Measurements from ENCODE around the gene SCAANT1. TPM values are rescaled to one million over a fixed set of nuclear protein-coding genes. Genes with fewer than 3 reads are reported as not detected.

Gene SCAANT1
- not detected for total RNA-seq
- polyA plus RNA-seq (2013, experiment 1 of 2): not detected
- polyA plus RNA-seq (2013, experiment 2 of 2): not detected
- long read RNA-seq, experiment 1: 0 reads
- long read RNA-seq, experiment 2: 0 reads
- long read RNA-seq, experiment 3: 0 reads
- long read RNA-seq, experiment 4: 0 reads

DNA sequence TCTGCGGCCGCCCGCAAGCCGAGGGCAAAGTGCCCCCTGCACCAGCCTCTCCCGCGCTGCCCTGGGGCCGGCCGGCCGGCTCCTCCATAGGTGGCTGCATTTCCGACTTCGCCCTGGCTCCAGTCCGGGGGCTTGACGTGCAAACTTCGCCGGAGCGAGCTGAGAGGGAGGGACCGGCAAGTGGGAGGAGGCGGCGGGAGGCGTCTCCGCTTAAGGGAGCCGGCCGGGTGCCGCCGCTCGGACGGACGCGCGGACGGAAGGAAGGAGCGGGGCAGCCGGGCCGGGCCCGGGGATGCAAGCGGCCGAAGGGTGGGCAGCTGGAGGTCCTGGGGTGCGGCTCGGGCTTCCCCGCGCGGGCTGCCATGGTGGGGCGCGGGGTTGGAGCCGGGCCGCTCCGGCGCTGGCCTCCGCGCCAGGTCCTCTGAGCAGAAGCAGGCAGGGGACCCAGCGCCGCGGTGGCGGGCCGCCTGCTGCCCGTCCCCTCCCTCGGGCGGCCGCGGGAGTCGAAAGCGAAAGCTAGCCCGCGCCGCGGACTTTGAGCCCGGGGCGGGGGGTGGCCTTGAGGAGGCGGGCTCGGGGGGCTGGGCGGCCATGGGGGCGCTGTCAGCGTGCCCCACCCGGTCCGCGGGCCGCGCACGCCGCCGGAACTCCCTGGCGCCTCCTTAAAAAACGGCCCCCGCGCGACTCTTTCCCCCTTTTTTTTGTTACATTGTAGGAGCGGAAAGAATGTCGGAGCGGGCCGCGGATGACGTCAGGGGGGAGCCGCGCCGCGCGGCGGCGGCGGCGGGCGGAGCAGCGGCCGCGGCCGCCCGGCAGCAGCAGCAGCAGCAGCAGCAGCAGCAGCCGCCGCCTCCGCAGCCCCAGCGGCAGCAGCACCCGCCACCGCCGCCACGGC, at the start of gene SCAANT1:
SCAANT1 (minus strand) TSS at position 511 of the 895 bp plus-strand sequence.
- Mint-ChIP-seq H3K9me3 (no peaks in the 10 kb centered on the region), H3K4me1 (peaks cover 16% of the 10 kb centered on the region), H3K4me3 (peak within 1 kb of the TSS; percentile 74), H3K27me3 (ENCODE audit: insufficient read depth) (peaks cover 5% of the 10 kb centered on the region), H3K27ac (peak within 1 kb of the TSS; percentile 91), H3K36me3 (ENCODE audit: low read depth) (peaks cover 34% of the 10 kb centered on the region)
- H3K36me3 ChIP-seq (ENCODE audit: control insufficient read depth, insufficient read depth, low read length): peaks cover 35% of the 10 kb centered on the region
- DNase-seq: peak; percentile 93
- TF ChIP-seq, protein P1, sequence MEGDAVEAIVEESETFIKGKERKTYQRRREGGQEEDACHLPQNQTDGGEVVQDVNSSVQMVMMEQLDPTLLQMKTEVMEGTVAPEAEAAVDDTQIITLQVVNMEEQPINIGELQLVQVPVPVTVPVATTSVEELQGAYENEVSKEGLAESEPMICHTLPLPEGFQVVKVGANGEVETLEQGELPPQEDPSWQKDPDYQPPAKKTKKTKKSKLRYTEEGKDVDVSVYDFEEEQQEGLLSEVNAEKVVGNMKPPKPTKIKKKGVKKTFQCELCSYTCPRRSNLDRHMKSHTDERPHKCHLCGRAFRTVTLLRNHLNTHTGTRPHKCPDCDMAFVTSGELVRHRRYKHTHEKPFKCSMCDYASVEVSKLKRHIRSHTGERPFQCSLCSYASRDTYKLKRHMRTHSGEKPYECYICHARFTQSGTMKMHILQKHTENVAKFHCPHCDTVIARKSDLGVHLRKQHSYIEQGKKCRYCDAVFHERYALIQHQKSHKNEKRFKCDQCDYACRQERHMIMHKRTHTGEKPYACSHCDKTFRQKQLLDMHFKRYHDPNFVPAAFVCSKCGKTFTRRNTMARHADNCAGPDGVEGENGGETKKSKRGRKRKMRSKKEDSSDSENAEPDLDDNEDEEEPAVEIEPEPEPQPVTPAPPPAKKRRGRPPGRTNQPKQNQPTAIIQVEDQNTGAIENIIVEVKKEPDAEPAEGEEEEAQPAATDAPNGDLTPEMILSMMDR (conservative IDR thresholded peaks at IDR 0.05): peak; percentile 11
- H3K4me1 ChIP-seq (ENCODE audit: control insufficient read depth, insufficient read depth, low read length): peaks cover 8% of the 10 kb centered on the region
- no peaks in the 10 kb centered on the region for H3K9me3 ChIP-seq (ENCODE audit: control insufficient read depth, low read length)
- peak within 1 kb of the TSS; percentile 89 for H3K4me3 ChIP-seq (ENCODE audit: low read length)
- H3K9ac ChIP-seq (ENCODE audit: extremely low read depth, low read length, poor library complexity, severe bottlenecking): peak within 1 kb of the TSS; percentile 74
- WGBS, 2 experiments (ENCODE audit: insufficient coverage in 1 of 2, insufficient read length in 1 of 2): 0% methylated on average over 22 to 115 of the region's 115 CpGs
- H3K27me3 ChIP-seq (ENCODE audit: control insufficient read depth, insufficient read depth, low read length, poor library complexity, severe bottlenecking): no peaks in the 10 kb centered on the region
- peak within 1 kb of the TSS; percentile 85 for H3K27ac ChIP-seq (ENCODE audit: low read depth, low read length)

GRCh38 chr3:63961891-63962290, 49.7 kb upstream of the SCAANT1 start:
- H3K27ac Mint-ChIP-seq: no peak overlapping the region
- 76 to 88% methylated on average over 2 of the region's 2 CpGs for WGBS, 2 experiments (ENCODE audit: insufficient coverage in 1 of 2, insufficient read length in 1 of 2)
- Histone ChIP-seq H3K9me3 (ENCODE audit: control insufficient read depth, low read length) (no peaks in the 10 kb centered on the region), H3K27me3 (ENCODE audit: control insufficient read depth, insufficient read depth, low read length, poor library complexity, severe bottlenecking) (no peaks in the 10 kb centered on the region), H3K4me3 (ENCODE audit: low read length) (no peak overlapping the region), H3K27ac (ENCODE audit: low read depth, low read length) (no peak overlapping the region), H3K4me1 (ENCODE audit: control insufficient read depth, insufficient read depth, low read length) (peaks cover 32% of the 10 kb centered on the region), H3K36me3 (ENCODE audit: control insufficient read depth, insufficient read depth, low read length) (peaks cover 6% of the 10 kb centered on the region), H3K9ac (ENCODE audit: extremely low read depth, low read length, poor library complexity, severe bottlenecking) (no peak overlapping the region)
- no peaks in the 10 kb centered on the region for H3K36me3 Mint-ChIP-seq (ENCODE audit: low read depth)
- H3K4me3 Mint-ChIP-seq: no peak overlapping the region
- no peak for DNase-seq
- H3K4me1 Mint-ChIP-seq: peaks cover 58% of the 10 kb centered on the region
- no peaks in the 10 kb centered on the region for H3K9me3 Mint-ChIP-seq
- no peaks in the 10 kb centered on the region for H3K27me3 Mint-ChIP-seq (ENCODE audit: insufficient read depth)
- TF ChIP-seq, protein P1 (conservative IDR thresholded peaks at IDR 0.05): peak; percentile 81

DNA sequence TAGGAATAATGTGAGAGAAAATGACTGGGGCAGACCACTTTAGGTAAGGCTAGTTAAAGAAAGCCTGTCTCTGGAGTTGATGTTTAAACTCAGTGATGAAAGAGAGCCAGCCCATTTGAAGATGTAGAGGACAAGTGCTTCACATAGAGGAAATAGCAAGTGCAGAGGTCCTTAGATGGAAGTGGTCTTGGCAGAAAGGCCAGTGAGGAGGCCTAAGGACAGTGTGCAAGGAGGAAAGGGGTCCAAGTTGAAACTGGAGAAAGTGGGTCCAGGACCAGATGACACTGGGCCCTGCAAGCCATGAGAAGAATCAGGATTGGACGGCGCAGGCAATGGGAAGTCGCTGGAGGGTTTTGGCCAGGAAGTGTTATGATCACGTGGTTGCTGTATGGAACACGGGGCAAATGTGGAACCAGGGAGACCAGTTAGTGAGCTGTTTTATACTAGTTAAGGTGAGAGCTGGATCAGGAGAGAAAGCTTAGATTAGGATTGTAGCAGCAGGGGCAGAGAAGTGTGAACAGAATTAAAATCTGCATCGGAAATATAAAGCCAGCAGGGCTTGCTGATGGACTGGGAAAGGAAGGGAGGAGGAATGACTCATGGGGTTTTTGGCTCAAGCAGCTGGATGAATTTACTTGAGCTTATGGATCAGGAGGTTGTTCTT, 48.0 kb upstream of the SCAANT1 start:
- no peak overlapping the region for H3K4me3 ChIP-seq (ENCODE audit: low read length)

More for the DNA sequence above, 48.0 kb upstream of the SCAANT1 start:
- H3K4me1 Mint-ChIP-seq: peaks cover 61% of the 10 kb centered on the region
- no peak for DNase-seq
- peaks cover 2% of the 10 kb centered on the region for H3K36me3 Mint-ChIP-seq (ENCODE audit: low read depth)
- no peak overlapping the region for H3K4me3 Mint-ChIP-seq
- Histone ChIP-seq H3K27ac (ENCODE audit: low read depth, low read length) (peak overlapping the region; percentile 21), H3K36me3 (ENCODE audit: control insufficient read depth, insufficient read depth, low read length) (peaks cover 12% of the 10 kb centered on the region), H3K4me1 (ENCODE audit: control insufficient read depth, insufficient read depth, low read length) (peaks cover 22% of the 10 kb centered on the region), H3K9ac (ENCODE audit: extremely low read depth, low read length, poor library complexity, severe bottlenecking) (no peak overlapping the region), H3K27me3 (ENCODE audit: control insufficient read depth, insufficient read depth, low read length, poor library complexity, severe bottlenecking) (no peaks in the 10 kb centered on the region), H3K9me3 (ENCODE audit: control insufficient read depth, low read length) (no peaks in the 10 kb centered on the region)
- TF ChIP-seq, protein P1 (conservative IDR thresholded peaks at IDR 0.05): no peak
- H3K27me3 Mint-ChIP-seq (ENCODE audit: insufficient read depth): no peaks in the 10 kb centered on the region
- 80 to 89% methylated on average over 5 to 6 of the region's 6 CpGs for WGBS, 2 experiments (ENCODE audit: insufficient coverage in 1 of 2, insufficient read length in 1 of 2)
- H3K9me3 Mint-ChIP-seq: no peaks in the 10 kb centered on the region
- H3K27ac Mint-ChIP-seq: peak overlapping the region; percentile 44

Measured in endodermal cell (in vitro differentiated cells).